ENCODE measurements around the gene PLA2G3.
"Not testable (repeated sequence)": the region's sequence is repeated elsewhere in the genome, so short reads cannot be mapped to it uniquely, and the experiment has no call there.

PLA2G3 gene

DNA sequence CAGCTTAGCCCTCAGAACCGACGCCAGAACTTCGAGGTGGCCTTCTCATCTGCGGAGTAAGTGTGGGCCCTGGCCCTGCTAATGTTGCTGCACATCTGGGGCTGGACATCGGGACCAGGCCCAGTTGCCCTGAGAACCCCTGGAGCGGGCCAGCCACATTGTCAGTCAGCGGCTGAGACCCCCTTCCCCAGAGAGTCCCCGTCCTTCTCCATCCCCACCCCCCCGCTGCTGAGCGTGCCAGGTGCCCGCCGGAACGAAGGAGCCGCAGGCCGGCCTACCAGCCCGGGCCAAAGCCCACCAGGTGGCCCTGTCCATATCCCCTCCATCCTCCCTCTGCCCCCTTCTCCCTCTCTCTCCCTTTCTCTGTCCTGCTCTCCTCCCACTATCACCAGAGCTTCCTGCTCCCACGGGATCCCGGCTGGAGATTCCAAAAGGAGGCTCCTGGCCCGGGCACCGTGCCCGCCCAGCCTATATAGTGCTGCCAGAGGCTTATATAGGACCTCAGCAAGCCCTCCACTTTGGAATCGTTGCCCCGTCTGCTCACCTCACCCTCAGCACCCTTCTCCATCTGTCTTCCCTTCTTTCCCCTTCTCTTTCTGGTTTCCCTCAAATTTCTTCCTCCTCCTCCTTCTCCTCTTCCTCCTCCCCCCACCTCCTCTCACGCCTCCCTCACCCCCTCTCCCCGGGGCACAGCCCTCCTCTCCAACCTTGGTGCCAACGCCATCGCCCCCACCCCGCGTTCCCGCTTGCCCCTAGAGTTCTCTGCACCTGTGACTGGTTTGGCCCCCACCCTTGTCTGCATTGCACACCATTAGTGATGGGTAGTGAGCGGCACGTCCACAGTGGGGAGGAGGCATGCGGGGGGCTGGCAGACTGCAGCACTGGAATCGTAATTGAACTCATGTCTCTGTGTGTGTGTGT lies 40.2 kb downstream of the PLA2G3 start:
- DNase-seq: no peak

DNA sequence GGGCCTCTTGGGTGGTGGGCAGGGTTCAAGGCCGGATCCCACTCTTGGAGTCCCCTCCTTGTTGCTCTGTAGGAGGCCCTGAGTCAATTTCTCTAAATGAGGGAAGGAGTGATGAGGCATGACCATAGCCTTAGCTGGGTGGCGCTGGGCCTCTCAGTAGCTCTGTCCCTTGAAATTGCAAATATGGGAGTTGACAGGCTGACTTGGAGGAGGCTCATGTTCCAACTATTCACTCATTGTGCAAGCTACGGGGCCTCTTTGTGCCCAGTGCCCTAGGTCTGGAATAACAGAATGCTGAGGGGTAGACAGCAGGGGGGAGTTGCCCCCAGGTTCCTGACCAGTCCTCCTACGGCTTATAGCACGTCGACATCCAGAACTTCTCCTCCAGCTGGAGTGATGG lies 40.9 kb downstream of the PLA2G3 start:
- DNase-seq: no peak

GRCh38 chr22:31098632-31099110 lies 41.6 kb downstream of the PLA2G3 start:
- DNase-seq: no peak

DNA sequence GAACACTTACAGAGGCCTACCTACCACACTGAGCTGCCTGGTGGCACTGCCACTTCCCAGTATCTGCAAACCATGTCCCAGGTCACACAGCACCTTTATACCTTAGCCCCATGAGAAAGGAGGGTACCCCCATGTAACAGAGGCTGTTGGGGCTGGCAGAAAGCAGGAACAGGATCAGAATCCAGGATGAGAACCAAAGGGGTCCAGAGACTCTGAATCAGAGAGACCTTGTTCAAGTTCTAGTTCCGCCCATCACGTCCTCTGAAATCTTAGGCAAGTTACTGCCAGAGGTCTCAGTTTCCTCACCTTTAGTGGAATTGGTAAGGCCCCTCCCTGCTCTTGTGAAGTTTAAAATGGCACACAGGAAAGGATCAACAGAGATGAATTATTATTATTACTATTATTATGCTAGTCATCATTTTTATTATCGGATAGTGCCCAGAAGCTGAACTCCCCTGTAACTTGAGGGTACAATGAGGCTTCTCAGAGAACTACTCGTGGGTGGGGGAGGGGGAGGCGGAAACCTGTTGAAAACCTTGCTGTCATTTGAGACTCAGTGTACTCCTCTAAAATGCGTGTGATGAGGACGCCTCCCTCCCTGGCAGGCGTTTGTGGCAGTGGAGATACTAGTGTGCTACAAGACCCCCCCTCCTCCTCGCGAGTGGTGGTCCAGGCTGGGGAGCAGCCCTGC lies 42.2 kb downstream of the PLA2G3 start:
- DNase-seq: no peak

DNA sequence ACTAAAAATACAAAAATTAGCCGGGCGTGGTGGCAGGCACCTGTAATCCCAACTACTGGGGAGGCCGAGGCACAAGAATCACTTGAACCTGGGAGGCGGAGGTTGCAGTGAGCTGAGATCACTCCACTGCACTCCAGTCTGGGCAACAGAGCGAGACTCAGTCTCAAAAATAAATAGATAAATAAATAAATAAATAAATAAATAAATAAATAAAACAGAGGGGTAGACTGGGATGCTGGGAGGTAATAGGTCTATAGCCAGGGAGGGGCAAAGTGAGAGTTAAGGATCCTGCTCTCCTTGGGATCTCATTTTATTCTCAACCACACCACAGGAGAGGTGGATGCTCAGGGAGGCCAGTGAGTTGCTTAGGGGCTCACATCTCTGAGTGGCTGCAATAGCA lies 42.8 kb downstream of the PLA2G3 start:
- DNase-seq: not testable (repeated sequence)

- DNase-seq: no peak
Measured at GRCh38 chr22:31096657-31097279, 43.5 kb downstream of the PLA2G3 start.

DNA sequence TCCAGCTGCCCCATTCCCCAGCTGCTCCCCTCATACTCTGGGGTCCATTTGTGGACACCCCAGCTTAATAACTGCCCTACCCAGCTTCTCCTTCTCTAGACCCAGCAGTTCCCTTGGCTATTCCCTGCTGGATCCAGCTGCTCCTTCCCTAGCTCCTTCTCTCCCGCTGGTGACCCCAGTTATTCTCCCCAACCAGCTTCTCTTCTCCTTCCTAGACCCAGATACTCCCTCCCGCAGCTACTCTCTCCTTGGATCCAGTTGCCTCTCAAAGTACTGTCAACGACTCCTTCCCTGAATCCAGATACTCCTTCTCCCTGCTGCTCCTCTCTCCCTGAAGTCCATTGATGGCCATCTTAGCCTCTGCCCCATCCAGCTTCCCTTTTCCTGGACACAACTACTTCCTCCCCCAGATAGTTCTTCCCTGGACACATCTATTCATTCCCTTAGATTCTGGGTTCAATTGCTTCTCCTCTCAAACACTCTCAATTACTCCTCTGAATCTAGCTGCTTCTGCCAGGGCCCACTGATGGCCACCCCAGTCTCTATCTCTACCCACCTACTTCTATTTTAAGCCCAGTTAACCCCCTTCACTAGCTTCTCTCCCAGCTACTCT lies 44.6 kb downstream of the PLA2G3 start:
- DNase-seq: no peak

GRCh38 chr22:31094741-31095140 lies 45.6 kb downstream of the PLA2G3 start:
- no peak for DNase-seq

- no peak for DNase-seq
Measured at GRCh38 chr22:31094021-31094551, 46.2 kb downstream of the PLA2G3 start.

GRCh38 chr22:31093086-31093850 lies 47.0 kb downstream of the PLA2G3 start:
- no peak for DNase-seq

GRCh38 chr22:31092161-31092560 lies 48.1 kb downstream of the PLA2G3 start:
- no peak for DNase-seq

DNA sequence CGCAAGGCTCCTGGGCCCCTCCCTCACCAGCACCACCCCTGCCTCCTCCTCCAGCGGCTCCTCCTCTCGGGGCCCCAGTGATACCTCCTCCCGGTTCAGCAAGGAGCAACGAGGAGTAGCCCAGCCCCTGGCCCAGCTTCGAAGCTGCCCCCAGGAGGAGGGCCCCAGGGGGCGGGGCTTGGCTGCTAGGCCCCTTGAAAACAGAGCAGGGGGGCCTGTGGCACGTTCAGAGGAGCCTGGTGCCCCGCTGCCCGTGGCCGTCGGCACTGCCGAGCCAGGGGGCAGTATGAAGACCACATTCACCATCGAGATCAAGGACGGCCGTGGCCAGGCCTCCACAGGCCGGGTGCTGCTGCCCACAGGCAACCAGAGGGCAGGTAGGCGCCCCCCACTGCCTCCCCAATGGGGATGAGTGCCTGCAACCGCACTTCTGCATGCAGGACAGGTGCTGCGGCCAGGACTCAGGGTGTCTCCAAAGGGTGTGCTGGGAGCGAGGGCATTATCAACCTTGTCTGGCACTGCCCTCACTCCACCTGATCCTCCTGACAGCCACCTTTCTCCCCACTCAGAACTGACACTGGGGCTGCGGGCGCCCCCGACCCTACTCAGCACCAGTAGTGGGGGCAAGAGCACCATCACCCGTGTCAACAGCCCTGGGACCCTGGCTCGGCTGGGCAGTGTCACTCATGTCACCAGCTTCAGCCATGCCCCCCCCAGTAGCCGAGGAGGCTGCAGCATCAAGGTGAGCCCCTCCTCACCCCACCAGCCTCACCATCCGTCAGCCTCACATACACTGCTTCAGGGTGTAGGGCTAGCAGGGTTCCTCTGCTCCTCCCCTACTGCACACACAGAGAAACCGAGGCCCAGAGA lies 49.0 kb downstream of the PLA2G3 start:
- DNase-seq: no peak

GRCh38 chr22:31090217-31091085 lies 49.9 kb downstream of the PLA2G3 start:
- DNase-seq: no peak

- peak; percentile 33 for DNase-seq
Measured at GRCh38 chr22:31089160-31090100, 50.9 kb downstream of the PLA2G3 start.

- DNase-seq: no peak
Measured at GRCh38 chr22:31088233-31088986, 51.9 kb downstream of the PLA2G3 start.

GRCh38 chr22:31087744-31088215 lies 52.5 kb downstream of the PLA2G3 start:
- DNase-seq: no peak

GRCh38 chr22:31086703-31087330 lies 53.5 kb downstream of the PLA2G3 start:
- DNase-seq: no peak
